Stimulated activated CD8-positive, alpha-beta memory T cell treated with anti-CD3 and anti-CD28 coated beads, Interleukin-7, amount 100 ng/mL, for 4 hours (primary cell): ENCODE data around the gene ZNF33A.
"Not testable (repeated sequence)": the region's sequence is repeated elsewhere in the genome, so short reads cannot be mapped to it uniquely, and the experiment has no call there.

ENCODE experiments used
- DNase-seq, 2 donors: peaks; one replicate each; pipeline ENCODE4 v3.0.0-alpha.2; 2020; ENCODE audit warnings: low read depth in 2 of 2

Gene ZNF33A

DNA sequence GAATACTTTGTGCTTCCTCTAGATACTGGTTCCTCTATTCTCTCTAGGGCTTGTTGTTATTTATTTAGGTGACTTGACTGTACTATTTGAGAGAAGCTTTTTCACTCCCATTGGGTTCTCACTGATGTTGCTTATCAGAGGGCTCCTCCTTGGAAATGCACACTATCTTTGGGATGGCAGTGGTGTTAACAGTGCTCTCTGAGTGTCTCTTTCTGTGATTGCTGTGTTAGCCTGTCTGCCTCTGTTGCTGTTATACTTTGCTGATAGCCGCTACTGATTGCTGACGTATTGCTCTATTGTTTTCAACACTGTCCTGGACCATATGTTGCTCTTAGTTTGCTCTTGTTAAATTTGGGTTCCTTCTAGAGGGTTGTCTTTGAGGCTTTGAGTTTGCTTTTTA, 34.7 kb downstream of the ZNF33A start:
- no peak for DNase-seq

DNA sequence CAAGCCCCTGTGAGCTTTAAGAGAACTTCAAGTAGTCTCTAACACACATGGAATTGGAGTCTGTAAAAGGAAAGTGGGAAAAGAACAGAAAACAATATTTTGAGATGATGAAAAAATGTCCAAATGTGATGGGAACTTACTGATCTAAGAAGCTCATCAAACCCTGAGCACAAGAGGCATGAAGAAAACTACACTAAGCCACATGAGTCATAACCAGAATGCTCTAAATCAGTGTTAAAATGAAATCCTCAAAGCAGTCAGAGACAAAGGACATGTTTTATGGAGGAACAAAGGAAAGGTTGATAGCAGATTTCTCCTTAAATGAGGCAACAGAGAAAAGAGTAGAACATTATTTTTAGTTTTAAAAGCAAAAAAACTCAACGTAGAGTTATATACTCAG, 37.2 kb downstream of the ZNF33A start:
- DNase-seq = no peak

DNA sequence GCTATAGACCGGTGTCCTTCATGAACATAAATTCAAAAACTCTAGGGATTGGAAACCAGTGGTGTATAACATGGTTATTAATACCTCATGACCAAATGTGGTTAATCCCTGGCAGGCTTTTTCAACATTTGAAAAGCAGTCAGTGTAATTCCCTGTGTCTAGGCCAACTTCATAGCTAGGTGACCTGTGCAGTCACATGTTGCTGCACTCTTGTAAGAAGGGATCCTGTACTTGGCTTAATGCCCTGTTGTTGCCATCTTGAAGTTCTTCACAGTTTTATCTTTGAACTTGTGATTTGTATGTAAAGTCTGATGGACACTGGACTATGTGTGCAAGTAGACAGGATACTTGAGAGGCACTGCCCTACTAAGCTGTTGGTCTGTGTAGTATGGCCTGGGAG, 39.7 kb downstream of the ZNF33A start:
- DNase-seq = no peak

DNA sequence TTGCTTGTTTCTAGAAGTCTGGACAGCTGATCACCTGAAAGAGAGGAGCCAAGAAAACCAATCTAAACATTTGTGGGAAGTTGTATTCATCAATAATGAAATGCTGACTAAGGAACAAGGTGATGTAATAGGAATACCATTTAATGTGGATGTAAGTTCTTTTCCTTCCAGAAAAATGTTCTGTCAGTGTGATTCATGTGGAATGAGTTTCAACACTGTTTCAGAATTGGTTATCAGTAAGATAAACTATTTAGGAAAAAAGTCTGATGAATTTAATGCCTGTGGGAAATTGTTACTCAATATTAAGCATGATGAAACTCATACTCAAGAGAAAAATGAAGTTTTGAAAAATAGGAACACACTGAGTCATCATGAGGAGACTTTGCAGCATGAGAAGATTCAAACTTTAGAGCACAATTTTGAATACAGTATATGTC, 43.9 kb downstream of the ZNF33A start:
- DNase-seq = no peak

DNA sequence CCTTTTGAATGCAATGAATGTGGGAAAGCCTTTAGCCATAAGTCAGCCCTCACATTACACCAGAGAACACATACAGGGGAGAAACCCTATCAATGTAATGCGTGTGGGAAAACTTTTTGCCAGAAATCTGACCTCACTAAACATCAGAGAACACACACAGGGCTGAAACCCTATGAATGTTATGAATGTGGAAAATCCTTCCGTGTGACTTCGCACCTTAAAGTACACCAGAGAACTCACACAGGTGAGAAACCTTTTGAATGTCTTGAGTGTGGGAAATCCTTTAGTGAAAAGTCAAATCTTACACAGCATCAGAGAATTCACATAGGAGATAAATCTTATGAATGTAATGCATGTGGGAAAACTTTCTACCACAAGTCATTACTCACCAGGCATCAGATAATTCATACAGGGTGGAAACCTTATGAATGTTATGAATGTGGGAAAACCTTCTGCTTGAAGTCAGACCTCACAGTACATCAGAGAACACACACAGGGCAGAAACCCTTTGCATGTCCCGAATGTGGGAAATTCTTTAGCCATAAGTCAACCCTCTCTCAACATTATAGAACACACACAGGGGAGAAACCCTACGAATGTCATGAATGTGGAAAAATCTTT, 44.9 kb downstream of the ZNF33A start:
- DNase-seq = not testable (repeated sequence)

DNA sequence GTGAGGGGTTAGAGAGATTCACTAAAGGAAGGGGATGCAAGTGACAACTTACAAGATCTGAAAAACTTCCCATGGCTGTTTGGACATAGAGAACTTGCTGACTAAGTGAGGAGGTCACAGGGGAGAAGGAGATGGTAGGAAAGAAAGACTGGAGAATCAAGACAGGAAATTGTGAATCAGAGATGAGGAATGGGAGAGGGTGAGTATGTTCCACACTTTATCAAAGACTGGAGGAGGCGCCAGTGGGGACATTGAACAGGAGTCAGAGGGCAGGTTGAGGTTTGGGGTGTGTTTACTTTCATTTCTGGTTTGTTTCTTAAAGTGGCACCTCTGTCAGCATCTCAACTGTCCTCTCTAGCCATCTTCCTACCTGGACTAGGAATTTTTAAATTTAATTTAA, 59.2 kb downstream of the ZNF33A start:
- not testable (repeated sequence) for DNase-seq

DNA sequence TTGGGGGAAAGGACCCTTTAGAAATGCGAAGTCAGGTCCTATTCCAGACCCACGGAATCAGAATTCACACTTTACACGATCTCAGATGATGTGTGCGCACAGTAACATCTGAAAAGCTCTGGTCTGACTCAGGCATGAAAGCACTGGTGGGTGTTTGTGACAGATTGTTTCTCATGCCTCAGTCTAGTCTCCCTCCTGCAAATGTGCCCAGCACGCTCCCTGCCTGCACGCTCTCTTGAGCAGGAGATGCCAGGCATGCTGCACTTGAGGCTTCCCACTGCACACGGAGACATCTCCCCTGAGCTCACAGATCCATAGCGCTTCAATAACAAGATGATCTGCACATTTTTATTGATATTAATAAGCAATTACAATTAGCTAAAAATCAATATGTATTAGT, 60.0 kb downstream of the ZNF33A start:
- DNase-seq = no peak

DNA sequence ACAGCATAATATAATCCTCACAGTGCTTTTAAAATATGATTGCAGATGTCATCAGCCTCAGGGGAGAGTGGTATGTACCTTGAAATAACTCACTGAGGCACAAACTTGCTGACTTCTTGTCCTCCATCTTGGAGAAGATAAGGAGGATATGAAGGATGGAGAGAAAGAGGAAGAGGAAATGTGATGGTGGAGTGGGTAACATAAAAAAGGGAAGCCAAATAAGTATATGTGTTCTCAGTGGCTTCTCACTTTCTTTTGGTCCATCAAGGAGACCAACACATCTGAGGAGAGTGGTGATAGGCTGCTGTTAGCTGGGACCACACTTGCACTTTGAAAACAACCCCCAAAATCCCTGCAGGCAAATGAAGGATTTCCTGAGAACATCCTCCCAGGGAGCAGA, 62.1 kb downstream of the ZNF33A start:
- DNase-seq = no peak

DNA sequence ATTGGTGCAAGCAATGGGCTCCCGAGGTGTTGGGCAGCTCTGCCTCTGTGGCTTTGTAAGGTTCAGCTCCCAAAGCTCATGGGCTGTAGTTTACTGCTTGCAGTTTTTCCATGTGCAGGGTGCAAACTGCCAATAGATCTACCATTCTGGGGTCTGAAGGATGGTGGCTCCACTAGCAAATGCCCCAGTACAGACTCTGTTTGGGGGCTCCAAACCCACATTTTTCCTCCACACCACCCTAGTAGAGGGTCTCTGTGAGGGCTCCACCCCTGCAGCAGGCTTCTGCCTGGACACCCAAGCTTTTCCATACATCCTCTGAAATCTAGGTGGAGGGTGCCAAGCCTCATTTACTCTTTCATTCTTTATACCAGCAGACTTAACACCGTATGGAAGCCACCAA, 66.2 kb downstream of the ZNF33A start:
- no peak for DNase-seq

DNA sequence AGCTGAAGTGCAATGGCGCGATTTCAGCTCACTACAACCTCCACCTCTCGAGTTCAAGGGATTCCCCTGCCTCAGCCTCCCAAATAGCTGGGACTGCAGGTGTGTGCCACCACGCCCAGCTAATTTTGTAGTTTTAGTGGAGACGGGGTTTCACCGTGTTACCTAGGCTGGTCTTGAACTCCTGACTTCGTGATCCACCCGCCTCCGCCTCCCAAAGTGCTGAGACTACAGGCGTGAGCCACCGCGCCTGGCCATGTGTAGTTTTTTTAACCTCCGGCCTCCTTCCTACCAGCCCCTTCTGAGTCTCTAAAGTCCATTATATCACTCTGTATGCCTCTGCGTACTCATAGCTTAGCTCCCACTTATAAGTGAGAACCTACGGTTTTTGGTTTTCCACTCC, 82.8 kb downstream of the ZNF33A start:
- DNase-seq = not testable (repeated sequence)

DNA sequence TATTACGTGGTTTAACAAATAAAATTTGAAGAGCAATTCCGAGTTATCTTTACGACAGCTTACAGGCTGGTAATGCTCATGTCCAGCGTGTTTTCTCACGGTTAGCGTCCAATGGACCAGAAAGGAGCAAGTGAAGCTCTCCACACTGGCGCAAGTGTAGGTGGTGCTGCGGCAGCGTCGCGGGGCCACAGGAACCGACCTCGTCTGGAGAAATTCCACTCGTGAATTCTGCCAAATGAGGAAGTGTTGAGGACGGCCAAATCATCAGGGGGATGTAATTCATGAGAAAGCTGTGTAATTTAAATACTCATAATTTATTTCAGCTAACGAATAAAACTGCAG, 83.3 kb downstream of the ZNF33A start:
- no peak for DNase-seq

DNA sequence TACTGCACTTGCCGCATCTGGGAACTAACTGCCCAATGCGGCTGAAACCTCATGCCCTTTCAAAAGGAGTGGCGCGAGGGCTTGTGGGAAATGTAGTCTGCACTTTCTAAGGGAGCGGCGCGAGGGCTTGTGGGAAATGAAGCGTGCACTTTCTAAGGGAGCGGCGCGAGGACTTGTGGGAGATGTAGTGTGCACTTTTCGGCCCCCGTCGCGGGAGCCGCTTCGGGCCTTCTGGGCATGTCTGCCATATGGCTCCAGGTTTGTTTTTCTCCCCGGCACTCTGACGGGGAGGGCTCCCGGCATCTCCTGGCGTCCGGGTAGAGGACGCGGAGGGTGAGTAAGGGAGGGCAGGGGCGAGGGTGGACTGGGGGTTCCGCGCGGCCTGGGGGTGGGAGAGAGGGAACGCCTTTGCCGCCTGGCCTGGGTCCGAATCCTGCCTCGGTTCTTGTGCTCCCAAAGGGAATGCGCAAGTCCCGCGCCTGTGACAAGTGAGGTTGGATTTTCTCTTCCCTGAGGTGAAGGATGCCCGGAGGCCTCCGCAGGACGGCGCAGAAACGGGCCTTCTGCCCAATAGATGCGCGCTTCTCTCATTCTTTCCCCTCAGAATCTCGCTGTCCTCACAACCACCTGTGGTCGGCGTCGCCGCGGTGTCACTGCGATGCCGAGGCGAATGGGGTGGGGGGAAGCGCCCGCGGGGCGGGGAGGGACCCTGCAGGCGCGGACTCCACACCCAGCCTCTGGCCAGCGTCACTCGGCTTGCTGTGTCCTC, 83.9 kb downstream of the ZNF33A start, which contains the start of gene ZNF37A:
ZNF37A (plus strand) TSS at position 180 of the 769 bp plus-strand sequence. CDS start 2,281 bp downstream, outside the sequence.
- DNase-seq = peak; percentile 86 to 91

DNA sequence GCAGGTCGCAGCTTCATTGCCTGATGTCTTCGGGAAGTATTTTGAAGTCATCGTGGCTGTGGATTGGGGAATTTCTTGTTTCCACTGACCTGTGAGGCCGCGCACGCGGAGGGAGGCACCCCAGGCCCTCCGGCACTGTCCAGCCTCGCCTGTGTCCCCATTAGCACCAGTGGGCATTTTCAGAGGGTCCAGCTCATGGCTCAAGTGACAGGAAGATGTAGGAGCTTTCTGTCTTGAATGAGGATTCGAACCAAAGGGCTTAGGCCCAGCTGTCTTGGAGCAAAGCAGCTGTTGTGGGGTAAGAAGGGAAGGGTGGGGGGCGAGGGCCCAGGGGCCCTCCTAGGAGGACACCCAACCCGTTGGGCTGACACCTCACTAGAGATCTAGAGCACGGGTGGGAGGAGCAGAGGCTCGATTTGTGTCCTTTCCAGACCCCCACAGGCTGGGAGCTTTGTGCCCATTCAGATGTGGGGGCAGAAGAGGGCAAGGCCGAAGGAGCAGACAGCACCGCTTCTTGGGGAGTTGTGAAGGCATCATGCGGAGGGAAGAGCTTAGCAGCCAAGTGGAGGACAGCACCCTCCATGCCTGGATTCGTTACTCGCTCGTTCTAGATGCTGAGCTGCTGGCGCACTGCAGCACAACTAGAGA, 84.6 kb downstream of the ZNF33A start:
- DNase-seq = no peak

DNA sequence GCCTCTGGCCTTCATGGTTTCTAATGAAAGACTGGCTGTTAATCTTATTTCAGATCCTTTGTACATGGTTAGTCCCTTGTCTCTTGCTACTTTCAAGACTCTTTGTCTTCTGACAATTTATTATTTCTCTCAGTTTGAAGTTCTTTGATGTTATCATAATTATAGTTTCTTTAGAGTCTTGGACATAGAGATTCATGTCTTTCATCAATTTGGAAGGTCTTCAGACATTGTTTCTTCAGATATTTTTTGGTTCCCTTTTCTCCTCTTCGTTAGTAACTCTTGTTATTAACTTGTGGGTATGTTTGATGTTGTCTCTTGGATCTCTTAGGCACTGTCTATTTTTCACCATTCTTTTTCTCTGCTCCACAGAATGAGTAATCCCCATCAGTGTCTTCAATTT, 92.4 kb downstream of the ZNF33A start:
- no peak for DNase-seq

DNA sequence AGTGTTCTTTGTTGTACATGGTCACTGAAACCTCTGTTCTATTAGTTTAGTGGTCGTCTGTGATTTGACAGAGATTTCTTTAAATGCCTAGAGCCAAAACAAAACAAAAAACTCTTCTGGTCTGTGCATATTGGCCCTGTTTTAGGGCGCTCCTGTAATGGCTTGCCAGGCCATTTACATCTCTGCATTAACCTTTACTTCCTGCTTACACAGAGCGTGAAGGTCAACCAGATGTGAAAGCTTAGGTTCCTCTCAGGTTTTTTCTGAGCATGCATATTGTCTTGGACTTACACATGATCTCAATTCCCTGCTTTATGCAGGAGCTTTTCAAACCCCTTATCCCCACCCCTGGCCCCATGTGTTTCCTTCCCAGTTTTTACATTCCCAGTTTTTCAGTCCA, 93.3 kb downstream of the ZNF33A start:
- no peak for DNase-seq

DNA sequence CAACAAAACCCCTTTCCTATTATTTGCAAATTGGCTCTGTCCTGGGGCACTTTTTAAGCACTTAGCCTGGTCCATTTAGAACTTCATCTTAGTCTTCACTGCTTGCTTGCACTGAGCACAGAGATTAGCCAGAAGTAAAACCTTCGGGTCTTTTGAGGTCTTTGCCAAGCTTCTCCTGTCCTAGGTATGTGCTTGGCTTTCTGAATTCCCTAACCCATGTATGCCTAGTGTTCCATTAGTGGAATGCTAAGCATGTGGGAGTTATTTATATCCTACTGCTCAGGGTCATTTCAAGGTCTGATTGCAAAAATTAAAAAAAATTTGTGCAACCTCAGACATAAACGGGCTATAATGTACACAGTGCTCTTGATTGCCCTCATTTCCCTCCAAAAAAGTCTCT, 101.7 kb downstream of the ZNF33A start:
- DNase-seq = no peak
